ENCODE results near the gene HOXD8.

The HOXD8 gene

DNA sequence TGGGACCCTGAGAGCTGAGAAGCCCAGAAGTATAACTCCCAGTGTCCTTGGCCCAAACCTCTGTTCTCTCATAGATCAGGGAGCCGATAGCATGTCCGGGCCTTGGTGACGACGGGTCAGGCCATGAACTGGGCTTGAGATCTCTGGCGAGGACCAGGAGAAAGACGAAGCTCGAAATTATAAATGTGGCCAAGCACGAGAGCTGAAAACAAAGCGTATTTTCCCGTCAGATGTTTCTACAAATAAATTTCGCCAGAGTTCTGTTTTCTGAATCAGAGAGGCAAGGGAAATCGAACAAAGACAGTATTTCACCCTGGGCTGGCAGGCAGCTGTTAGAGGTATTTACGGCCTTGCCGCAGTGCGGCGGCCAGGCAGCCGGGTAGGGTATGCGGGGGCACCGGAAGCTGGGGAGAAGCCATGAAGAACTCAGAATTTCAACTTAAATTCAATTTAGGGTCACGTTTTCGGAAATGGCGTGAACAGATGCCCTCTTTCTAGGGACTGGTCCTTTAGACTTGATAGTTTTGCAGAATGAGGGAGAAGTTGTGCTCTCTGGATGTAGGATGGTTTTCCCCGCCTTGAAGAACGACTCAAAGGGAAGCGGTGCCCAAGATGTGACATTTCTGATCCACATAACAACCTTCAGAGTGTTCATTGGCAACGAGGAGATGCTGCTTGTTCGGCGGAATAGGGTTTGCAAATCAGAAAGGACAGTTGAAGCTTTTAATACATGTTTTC is 9.6 kb downstream of the HOXD8 start:
- peaks cover 24% of the 10 kb centered on the region for H3K4me1 ChIP-seq
- no peak overlapping the region for H3K4me3 ChIP-seq
- no peaks in the 10 kb centered on the region for H3K27me3 ChIP-seq (ENCODE audit: low read depth)
- H3K9me3 ChIP-seq, result no peaks in the 10 kb centered on the region
- no peak for DNase-seq (ENCODE audit: low spot score in 2 of 2)
- H3K36me3 ChIP-seq (replicated peaks), result no peaks in the 10 kb centered on the region
- in situ Hi-C loops (cut with MboI; ENCODE audit: low sequenced_read_pairs), result loop anchor here (5.0 kb wide), 1 partner anchor 318 kb away; no protein-coding TSS in a partner anchor

DNA sequence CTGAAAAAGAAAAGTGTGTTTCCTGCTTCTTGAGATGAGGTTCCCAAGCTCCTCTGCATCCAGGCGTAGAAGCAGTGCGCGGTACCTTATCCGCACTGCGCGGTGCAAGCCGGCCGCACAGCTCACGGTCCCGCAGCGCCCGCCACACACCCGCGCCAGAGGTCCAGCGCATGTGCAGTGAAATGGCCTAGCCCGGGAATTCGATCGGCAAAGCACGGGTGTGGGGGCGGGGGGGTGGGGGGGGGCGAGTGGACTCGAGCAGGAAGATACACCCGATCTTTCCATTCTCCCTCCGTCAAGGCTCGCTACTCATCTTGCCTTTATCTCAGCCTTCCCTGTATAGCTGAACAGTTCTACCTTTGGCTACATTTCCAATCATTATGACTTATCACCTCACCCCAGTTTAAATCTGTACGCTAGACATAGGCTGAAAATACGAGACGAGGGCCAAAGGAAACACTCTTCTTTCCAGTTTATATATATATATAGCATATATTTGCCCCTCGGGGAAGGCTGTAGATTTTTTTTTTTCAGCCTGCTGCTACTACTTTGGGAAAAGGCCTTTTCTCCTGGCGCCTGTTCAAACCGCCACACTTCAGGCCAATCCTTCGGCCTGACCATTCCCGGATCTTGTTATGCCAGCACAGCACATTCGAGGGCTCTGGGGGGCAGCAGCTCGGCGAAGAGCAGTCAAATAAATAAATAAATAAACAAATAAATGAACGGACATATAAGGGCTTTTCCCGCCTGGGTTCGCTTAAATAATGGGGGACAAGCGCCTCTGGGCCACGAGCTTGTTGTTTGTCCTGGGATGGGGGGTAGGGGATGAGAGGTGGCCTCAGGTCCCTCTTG is 10.4 kb downstream of the HOXD8 start:
- in situ Hi-C loops (cut with MboI; ENCODE audit: low sequenced_read_pairs), result loop anchor here (5.0 kb wide), 1 partner anchor 317 kb away; no protein-coding TSS in a partner anchor

DNA sequence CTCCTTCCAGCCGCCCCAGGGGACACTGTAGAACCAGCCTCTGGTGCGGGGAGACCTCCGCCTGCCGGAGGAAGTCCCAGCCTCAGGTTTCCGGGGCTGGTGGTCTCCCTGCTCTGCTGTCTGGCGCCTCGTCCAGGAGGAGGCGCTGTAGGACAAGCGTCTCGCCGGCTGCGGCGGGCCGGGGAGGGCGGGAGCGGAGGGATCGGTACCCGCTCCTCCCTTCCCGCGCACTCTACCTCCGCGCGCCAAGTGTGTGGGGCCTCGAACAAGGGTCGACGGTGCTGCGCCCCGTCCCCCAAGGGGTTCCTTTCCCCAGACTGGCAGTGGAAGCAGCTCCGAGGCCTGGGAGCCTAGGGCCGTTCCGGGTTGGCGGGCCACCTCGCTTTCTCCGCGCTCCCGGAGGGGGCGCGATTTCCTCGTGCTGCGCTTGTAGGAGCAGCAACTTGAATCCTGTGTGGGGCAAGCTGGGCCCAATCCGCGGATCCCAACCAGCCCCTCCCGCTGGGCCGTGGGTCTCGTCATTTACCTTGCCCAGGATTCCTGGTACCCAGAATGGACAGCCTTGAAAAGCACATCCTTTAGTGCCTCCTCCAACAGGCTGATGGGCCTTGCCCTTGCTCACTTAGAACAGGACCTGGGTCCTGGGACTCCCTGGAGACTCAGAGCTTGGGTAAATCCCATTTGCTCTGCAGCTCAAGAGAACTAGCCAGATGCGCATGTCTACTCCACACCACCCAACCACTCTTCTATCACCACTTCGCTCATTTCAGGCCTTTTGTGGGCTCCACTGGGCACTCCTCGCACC is 11.2 kb downstream of the HOXD8 start:
- peak; percentile 60 to 87 for DNase-seq (ENCODE audit: low spot score in 2 of 2)
- no peaks in the 10 kb centered on the region for H3K9me3 ChIP-seq
- H3K27me3 ChIP-seq (ENCODE audit: low read depth), result no peaks in the 10 kb centered on the region
- H3K4me3 ChIP-seq, result peak overlapping the region; percentile 42
- peaks cover 17% of the 10 kb centered on the region for H3K4me1 ChIP-seq
- in situ Hi-C loops (cut with MboI; ENCODE audit: low sequenced_read_pairs), result no loop called here
- H3K36me3 ChIP-seq (replicated peaks), result peaks cover under 1% of the 10 kb centered on the region; the same call in 1 of the 2 replicates

More for the DNA sequence above, 10.4 kb downstream of the HOXD8 start:
- peak overlapping the region; percentile 42 for H3K4me3 ChIP-seq
- H3K9me3 ChIP-seq, result no peaks in the 10 kb centered on the region
- no peak for DNase-seq (ENCODE audit: low spot score in 2 of 2)
- no peaks in the 10 kb centered on the region for H3K36me3 ChIP-seq (replicated peaks)
- H3K4me1 ChIP-seq, result peaks cover 23% of the 10 kb centered on the region
- H3K27me3 ChIP-seq (ENCODE audit: low read depth), result no peaks in the 10 kb centered on the region

DNA sequence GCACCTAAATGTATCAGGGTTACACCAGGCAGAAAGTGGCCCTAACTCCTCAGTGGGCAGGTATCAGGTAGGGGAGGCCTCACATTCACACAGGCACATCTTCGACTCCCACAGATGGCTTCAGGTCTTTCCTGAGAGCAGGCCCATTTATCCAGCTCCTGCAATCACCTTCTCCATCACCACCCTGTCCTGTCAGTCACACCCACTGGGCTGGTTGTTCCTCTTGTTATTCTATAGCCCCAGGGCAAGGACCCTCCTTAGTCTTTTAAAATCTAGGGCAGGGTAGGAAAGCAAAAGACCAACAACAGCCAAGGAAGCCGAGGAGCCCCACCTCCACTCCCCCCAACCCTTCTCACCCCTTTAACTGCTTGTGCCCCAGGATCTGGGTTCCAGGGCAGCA is 12.8 kb downstream of the HOXD8 start:
- Histone ChIP-seq H3K4me1 (peaks cover 23% of the 10 kb centered on the region), H3K9me3 (no peaks in the 10 kb centered on the region), H3K36me3 (replicated peaks) (peaks cover 3% of the 10 kb centered on the region; the same call in 1 of the 2 replicates), H3K27me3 (ENCODE audit: low read depth) (no peaks in the 10 kb centered on the region), H3K4me3 (no peak overlapping the region)
- in situ Hi-C loops (cut with MboI; ENCODE audit: low sequenced_read_pairs), result no loop called here
- DNase-seq (ENCODE audit: low spot score in 2 of 2), result no peak

DNA sequence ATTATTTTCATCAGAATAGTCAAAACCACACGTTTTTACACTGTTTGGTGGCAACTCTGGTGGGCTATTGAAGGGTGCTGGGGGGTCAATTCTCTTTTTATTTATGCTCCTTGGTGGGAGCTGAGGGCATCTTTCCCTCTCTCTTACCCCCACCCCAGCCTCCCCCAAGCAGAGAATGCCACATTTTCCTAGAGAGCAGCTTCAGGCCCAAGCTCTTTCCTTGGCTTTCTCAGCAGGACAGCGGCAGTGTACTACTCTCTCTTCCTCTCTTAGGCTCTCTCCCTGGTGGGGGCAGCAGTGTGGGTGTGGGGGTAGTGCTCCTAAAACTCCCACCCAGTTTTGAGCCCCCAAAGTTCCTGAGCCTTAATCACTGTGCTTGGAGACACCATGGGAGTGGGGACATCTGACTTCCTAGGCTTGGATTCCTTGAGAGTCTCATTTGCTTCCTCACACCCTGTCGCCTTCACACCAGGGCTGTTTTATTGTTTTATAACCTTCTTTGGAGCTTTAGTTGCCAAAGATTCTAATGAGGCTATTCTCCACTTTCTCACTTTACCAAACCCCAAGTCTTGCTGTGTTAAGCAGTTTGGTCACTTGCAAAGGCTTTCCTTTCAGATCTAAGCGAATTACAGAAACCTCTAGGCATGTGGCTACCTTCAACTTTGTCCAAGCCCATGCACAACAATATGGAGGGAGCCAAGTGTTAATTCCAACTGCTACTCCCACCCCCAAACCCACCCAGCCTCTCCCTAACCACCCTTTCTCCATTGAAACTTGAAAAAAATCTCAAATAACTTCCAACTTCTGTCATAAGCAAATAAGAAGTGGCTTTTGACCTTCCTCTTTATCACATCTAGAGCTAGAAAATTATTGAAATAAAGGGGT is 15.8 kb downstream of the HOXD8 start:
- H3K36me3 ChIP-seq (replicated peaks), result peaks cover 3% of the 10 kb centered on the region; the same call in 1 of the 2 replicates
- H3K4me3 ChIP-seq, result no peak overlapping the region
- in situ Hi-C loops (cut with MboI; ENCODE audit: low sequenced_read_pairs), result no loop called here
- no peak for DNase-seq (ENCODE audit: low spot score in 2 of 2)
- peaks cover 14% of the 10 kb centered on the region for H3K4me1 ChIP-seq
- H3K9me3 ChIP-seq, result no peaks in the 10 kb centered on the region
- no peaks in the 10 kb centered on the region for H3K27me3 ChIP-seq (ENCODE audit: low read depth)

DNA sequence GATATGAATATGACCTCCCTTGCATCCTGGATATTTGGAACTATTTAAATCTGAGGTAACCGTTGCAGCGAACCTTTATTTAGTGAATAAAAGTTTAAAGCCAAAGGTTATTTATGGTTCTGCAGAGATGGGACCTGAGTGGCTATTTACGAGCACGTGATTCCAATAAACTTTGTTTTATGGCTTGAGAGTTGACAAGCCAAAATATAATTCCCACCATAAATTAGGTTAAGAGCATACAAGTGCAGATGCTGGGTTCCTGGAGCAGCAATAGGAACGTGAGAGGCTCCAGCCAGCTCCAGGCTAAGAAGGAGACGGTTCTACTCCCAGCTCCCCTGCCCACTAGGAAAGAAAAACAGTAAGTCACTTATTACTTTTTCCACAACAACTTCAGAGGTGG is 16.6 kb downstream of the HOXD8 start:
- in situ Hi-C loops (cut with MboI; ENCODE audit: low sequenced_read_pairs), result no loop called here
- Histone ChIP-seq H3K4me1 (peaks cover 9% of the 10 kb centered on the region), H3K36me3 (replicated peaks) (peaks cover 3% of the 10 kb centered on the region; the same call in 1 of the 2 replicates), H3K9me3 (no peaks in the 10 kb centered on the region), H3K27me3 (ENCODE audit: low read depth) (no peaks in the 10 kb centered on the region), H3K4me3 (no peak overlapping the region)
- DNase-seq (ENCODE audit: low spot score in 2 of 2), result peak; percentile 41 to 48

DNA sequence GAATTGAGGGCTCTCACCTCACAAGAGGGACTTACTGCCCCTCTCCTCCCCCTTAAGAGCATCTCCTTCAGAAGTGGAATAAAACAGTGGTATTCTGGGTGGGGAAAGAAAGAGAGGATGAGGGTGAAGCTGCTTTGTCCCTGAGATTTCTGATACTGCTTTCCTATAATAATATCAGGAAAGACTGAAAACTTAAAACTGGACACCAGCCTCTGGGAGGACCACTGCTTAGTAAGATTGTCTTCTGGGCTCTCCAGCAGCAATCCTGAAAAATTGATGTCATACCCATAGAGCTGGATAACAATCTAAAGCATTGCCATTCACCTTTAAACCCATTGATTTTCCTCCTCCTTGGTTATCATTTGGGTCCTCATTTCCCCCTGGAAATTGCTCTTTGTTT is 17.1 kb downstream of the HOXD8 start:
- no peak overlapping the region for H3K4me3 ChIP-seq
- in situ Hi-C loops (cut with MboI; ENCODE audit: low sequenced_read_pairs), result no loop called here
- H3K4me1 ChIP-seq, result peaks cover 9% of the 10 kb centered on the region
- no peaks in the 10 kb centered on the region for H3K27me3 ChIP-seq (ENCODE audit: low read depth)
- DNase-seq (ENCODE audit: low spot score in 2 of 2), result no peak
- no peaks in the 10 kb centered on the region for H3K9me3 ChIP-seq
- peaks cover 3% of the 10 kb centered on the region; the same call in 1 of the 2 replicates for H3K36me3 ChIP-seq (replicated peaks)

DNA sequence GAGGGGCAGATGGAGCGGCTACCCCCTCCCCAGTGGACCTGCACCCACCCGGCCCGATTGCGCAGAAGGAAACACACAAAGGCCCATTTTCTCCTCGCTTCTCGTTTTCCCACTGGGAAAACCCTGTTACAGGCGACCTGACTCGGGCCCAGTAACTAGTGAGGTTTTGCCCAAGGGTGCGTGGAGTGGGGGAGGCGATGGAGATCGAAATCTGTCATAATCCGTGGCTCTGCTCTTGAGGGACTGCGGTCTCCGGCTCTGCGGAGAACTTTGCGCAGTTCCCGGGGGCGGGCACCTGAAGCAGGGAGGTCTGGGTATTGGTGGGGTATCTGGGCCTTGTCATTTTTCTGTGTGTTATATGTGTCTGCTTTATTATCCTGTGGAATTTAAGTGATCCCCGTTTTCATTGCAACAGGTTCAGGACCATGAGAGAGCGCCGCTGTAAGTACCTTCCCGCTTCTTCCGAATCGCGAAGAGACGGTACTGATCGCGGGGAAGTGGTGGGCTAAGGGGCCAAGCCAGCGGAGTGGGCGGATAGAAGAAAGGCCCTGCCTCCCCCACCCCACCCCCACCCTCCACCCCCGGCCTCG is 17.8 kb downstream of the HOXD8 start:
- in situ Hi-C loops (cut with MboI; ENCODE audit: low sequenced_read_pairs), result no loop called here
- H3K36me3 ChIP-seq (replicated peaks), result peaks cover 3% of the 10 kb centered on the region; the same call in 1 of the 2 replicates
- H3K27me3 ChIP-seq (ENCODE audit: low read depth), result no peaks in the 10 kb centered on the region
- no peaks in the 10 kb centered on the region for H3K9me3 ChIP-seq
- H3K4me3 ChIP-seq, result no peak overlapping the region
- DNase-seq (ENCODE audit: low spot score in 2 of 2), result no peak
- peaks cover 9% of the 10 kb centered on the region for H3K4me1 ChIP-seq

DNA sequence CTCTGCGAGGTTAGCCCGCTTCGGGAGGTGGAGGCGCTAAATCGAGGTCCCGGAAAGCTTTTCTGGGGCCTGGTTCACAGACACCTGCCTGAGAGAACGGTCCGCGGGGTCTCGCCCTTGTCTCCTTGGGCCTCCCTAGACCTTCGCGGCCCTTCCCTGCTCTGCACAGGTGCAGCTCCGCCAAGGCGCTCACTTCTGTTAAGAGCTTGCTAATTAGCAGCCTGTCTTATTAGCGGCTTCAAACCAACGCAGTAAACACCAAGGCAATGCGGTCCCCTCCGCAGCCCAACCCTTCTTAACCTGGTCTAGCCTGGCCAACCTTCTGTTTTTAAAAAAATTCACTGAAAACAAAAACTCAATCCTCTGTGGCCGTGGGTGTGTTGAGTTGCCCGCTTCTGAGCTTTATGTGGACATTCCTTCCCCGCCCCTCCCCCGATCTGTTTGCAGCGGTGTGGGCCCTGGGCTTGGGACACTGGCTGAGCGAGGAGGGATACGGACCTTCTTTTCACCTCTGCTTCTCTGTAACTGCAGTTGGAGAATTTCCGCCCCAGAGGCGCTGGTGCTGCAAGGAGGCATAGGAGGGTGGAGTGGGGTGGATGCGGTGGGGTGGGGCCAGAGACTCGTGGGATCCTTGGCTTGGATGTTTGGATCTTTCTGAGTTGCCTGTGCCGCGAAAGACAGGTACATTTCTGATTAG is 18.4 kb downstream of the HOXD8 start:
- Histone ChIP-seq H3K36me3 (replicated peaks) (peaks cover 3% of the 10 kb centered on the region; the same call in 1 of the 2 replicates), H3K4me3 (no peak overlapping the region), H3K27me3 (ENCODE audit: low read depth) (no peaks in the 10 kb centered on the region), H3K9me3 (no peaks in the 10 kb centered on the region), H3K4me1 (peaks cover 9% of the 10 kb centered on the region)
- DNase-seq (ENCODE audit: low spot score in 2 of 2), result no peak
- in situ Hi-C loops (cut with MboI; ENCODE audit: low sequenced_read_pairs), result no loop called here

DNA sequence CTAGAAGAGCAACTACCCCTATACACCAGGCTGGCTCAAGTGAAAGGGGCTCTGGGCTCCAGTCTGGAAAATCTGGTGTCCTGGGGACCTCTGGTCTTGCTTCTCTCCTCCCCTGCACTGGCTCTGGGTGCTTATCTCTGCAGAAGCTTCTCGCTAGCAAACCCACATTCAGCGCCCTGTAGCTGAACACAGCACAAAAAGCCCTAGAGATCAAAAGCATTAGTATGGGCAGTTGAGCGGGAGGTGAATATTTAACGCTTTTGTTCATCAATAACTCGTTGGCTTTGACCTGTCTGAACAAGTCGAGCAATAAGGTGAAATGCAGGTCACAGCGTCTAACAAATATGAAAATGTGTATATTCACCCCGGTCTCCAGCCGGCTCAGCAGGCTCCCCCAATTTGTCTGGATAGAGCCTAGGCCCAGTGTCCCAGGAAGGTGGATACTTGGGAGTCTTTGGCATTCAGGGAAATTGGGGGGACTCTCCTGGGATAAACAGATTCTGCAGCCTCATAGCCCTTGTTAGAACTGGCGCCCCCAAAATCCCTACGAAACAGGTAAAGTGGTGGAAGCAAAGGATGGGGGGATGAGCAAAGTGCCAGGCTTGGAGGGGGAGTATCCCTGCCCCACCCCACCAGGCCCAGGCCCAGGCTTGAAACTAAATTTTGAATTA is 19.4 kb downstream of the HOXD8 start:
- in situ Hi-C loops (cut with MboI; ENCODE audit: low sequenced_read_pairs), result no loop called here
- Histone ChIP-seq H3K4me3 (no peak overlapping the region), H3K36me3 (replicated peaks) (peaks cover 8% of the 10 kb centered on the region; the same call in 1 of the 2 replicates), H3K9me3 (no peaks in the 10 kb centered on the region), H3K4me1 (peaks cover 9% of the 10 kb centered on the region), H3K27me3 (ENCODE audit: low read depth) (no peaks in the 10 kb centered on the region)
- DNase-seq (ENCODE audit: low spot score in 2 of 2), result no peak

DNA sequence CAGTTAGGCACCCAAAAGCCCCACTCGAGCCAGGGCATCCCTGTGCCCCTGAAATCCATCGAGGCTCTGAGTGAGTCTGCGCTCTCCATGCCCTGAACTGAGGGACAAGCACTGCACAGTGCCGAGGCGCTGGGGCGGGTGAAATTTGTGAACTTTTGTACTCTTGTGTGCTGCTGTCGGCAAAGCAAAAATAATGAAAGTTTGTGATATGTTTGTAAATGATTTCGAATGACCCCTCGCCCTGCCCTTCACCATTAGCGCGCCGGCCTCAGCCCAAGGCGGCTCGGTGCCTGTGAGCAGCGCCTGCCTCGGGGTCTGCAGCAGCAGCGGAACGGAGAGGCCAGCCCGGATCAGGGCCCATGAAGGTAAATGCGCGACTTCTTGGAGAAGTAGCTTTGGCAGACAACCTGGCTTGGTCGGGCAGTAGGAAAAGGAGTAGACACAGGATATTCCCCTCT is 20.0 kb downstream of the HOXD8 start:
- no peak for DNase-seq (ENCODE audit: low spot score in 2 of 2)
- in situ Hi-C loops (cut with MboI; ENCODE audit: low sequenced_read_pairs), result no loop called here
- H3K27me3 ChIP-seq (ENCODE audit: low read depth), result no peaks in the 10 kb centered on the region

More for the DNA sequence above, 20.0 kb downstream of the HOXD8 start:
- Histone ChIP-seq H3K36me3 (replicated peaks) (peaks cover 8% of the 10 kb centered on the region; the same call in 1 of the 2 replicates), H3K9me3 (no peaks in the 10 kb centered on the region), H3K4me3 (no peak overlapping the region), H3K4me1 (peaks cover 9% of the 10 kb centered on the region)
